ENCODE data around the gene RARA. TPM values are rescaled to one million over a fixed set of nuclear protein-coding genes. Genes with fewer than 3 reads are reported as not detected.

Gene RARA
- total and polyA plus RNA-seq, 2 experiments from 2014 or later: 7.4 to 15.9 TPM

- H3K27ac ChIP-seq (ENCODE audit: low read depth): peak overlapping the region; percentile 57
- no peak for ATAC-seq
- Mint-ChIP-seq H3K36me3 (ENCODE audit: low read depth) (peaks cover 24% of the 10 kb centered on the region), H3K4me1 (peaks cover 28% of the 10 kb centered on the region), H3K27me3 (ENCODE audit: insufficient read depth, low read depth, poor library complexity) (peaks cover 12% of the 10 kb centered on the region), H3K4me3 (no peak overlapping the region), H3K9me3 (peaks cover 5% of the 10 kb centered on the region; the same call in 2 of the 3 replicates), H3K27ac (no peak overlapping the region)
- H3K79me2 ChIP-seq (replicated peaks; ENCODE audit: insufficient read depth): peaks cover 14% of the 10 kb centered on the region
- peaks cover 22% of the 10 kb centered on the region for H3K4me1 ChIP-seq (ENCODE audit: insufficient read depth)
- no peaks in the 10 kb centered on the region for H3K27me3 ChIP-seq (ENCODE audit: insufficient read depth)
- no peak overlapping the region for H3K4me2 ChIP-seq
- H2AFZ ChIP-seq: no peak overlapping the region
- no peak for DNase-seq (ENCODE audit: low spot score)
- TF ChIP-seq CREB1 (CRISPR knock-in tag; IDR thresholded peaks at IDR 0.05; ENCODE audit: low read depth) (no peak), NANOG (IDR thresholded peaks at IDR 0.05; ENCODE audit: borderline replicate concordance) (no peak), ZNF462 (CRISPR knock-in tag; IDR thresholded peaks at IDR 0.05) (no peak), REST (IDR thresholded peaks at IDR 0.05; ENCODE audit: unreplicated experiment) (no peak), ZNF114 (CRISPR knock-in tag; IDR thresholded peaks at IDR 0.05) (no peak), POLR2AphosphoS5 (IDR thresholded peaks at IDR 0.05; ENCODE audit: low read depth) (no peak), ETS1 (IDR thresholded peaks at IDR 0.05) (no peak), EZH2phosphoT487 (IDR thresholded peaks at IDR 0.05; ENCODE audit: unreplicated experiment) (no peak)
- H3K9me2 ChIP-seq (ENCODE audit: insufficient read depth): no peaks in the 10 kb centered on the region
- no peak overlapping the region for H3K4me3 ChIP-seq
- H3K36me3 ChIP-seq (ENCODE audit: insufficient read depth): peaks cover 5% of the 10 kb centered on the region
- peaks cover 7% of the 10 kb centered on the region for H4K20me1 ChIP-seq (replicated peaks; ENCODE audit: insufficient read depth)
- peaks cover 3% of the 10 kb centered on the region; the same call in 1 of the 2 replicates for H3F3A ChIP-seq (replicated peaks; ENCODE audit: low read depth)
Observed at GRCh38 chr17:40284085-40284713, 24.8 kb upstream of the RARA start.
